Vagina (tissue), 2 donors: ENCODE measurements around the gene INTS11. TPM values are rescaled to one million over a fixed set of nuclear protein-coding genes. Genes with fewer than 3 reads are reported as not detected.

Experiments
- DNase-seq, 2 donors: peaks; one replicate each; pipeline ENCODE4 v3.0.0-alpha.2; 2017; ENCODE audit errors: extremely low spot score in 2 of 2
- H3K27ac ChIP-seq: fragments of 200-600 bp; sonication (generic); one replicate; pipeline ENCODE4 v1.5.1; 2019
- H3K27me3 ChIP-seq: fragments of 200-600 bp; sonication (generic); one replicate; pipeline ENCODE4 v1.5.1; 2019
- H3K36me3 ChIP-seq, 2 donors: fragments of 200-600 bp; sonication (generic); one replicate each; pipeline ENCODE4 v1.5.1; 2017 to 2019
- H3K4me1 ChIP-seq: fragments of 200-600 bp; sonication (generic); one replicate; pipeline ENCODE4 v1.5.1; 2019
- H3K4me3 ChIP-seq, 2 donors: fragments of 200-600 bp; sonication (generic); 1 replicate in 1 of 2; 2 replicates in 1 of 2; pipeline ENCODE4 v1.5.1; 2016 to 2019
- H3K9me3 ChIP-seq: fragments of 200-600 bp; sonication (generic); one replicate; pipeline ENCODE4 v1.5.1; 2019
- POLR2A ChIP-seq, 2 donors: fragments of 450-650 bp; IDR thresholded peaks; one replicate each; pipeline ENCODE4 v1.6.1; 2017; ENCODE audit warnings: antibody characterized with exemption in 2 of 2, mild to moderate bottlenecking in 2 of 2, moderate library complexity in 2 of 2
- POLR2AphosphoS5 ChIP-seq, 2 donors: sonication (generic); formaldehyde crosslinking; IDR thresholded peaks; one replicate each; pipeline ENCODE4 v1.9.0; 2017; ENCODE audit warnings: antibody characterized with exemption in 2 of 2, mild to moderate bottlenecking in 2 of 2, low read depth in 1 of 2; ENCODE audit not compliant: insufficient read depth in 1 of 2
- intact Hi-C: fragments of 100-400 bp; cut with DNase I; formaldehyde crosslinking; loops from one replicate; pipeline ENCODE4 v1.15.1; 2023
- total RNA-seq: library from RNA; depleted of rRNA; stranded (reverse); fragments of >200 nt; gene quantifications from one replicate; pipeline ENCODE4 v1.2.3, GENCODE V29; 2016
- TF ChIP-seq, protein P1 (sequence below), 3 experiments: fragments of 450-650 bp in 2 of 3; fragments of 200-600 bp in 1 of 3; sonication (generic) in 1 of 3; IDR thresholded peaks; one replicate each; pipeline ENCODE4 v1.5.1; 2017 to 2019; ENCODE audit warnings: antibody characterized with exemption in 3 of 3, mild to moderate bottlenecking in 2 of 3, moderate library complexity in 2 of 3

Gene INTS11
- total RNA-seq, 1 donor from 2014 or later, result 142 TPM

DNA sequence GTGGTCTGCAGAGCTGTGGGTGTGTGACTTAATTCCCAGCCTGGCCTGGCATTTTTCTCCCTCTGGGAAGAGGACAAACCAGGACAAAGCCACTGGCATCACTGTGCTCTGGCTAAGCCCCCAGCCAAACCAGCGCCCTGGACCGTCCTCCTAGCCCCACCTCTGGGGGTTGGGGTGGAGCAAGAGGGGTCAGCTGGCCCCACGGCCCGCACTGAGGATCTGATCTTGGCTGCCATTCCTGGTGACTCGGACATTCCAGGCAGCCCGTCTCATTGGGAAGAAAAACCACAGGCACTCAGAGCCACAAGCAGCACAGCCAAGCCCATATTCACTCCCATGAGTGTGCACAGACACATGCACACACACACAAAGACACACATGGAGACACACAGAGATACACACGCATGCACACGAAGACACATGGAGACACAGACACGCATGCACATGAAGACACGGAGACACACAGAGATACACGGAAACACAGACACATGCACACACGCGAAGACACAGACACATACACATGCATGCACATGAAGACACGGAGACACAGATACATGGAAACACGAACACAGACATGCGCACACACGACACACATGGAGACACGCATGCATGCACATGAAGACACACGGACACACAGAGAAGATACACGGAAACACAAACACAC is 36.2 kb upstream of the INTS11 start:
- DNase-seq, result no peak
- intact Hi-C loops, result no loop called here
- TF ChIP-seq, protein P1, sequence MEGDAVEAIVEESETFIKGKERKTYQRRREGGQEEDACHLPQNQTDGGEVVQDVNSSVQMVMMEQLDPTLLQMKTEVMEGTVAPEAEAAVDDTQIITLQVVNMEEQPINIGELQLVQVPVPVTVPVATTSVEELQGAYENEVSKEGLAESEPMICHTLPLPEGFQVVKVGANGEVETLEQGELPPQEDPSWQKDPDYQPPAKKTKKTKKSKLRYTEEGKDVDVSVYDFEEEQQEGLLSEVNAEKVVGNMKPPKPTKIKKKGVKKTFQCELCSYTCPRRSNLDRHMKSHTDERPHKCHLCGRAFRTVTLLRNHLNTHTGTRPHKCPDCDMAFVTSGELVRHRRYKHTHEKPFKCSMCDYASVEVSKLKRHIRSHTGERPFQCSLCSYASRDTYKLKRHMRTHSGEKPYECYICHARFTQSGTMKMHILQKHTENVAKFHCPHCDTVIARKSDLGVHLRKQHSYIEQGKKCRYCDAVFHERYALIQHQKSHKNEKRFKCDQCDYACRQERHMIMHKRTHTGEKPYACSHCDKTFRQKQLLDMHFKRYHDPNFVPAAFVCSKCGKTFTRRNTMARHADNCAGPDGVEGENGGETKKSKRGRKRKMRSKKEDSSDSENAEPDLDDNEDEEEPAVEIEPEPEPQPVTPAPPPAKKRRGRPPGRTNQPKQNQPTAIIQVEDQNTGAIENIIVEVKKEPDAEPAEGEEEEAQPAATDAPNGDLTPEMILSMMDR (IDR thresholded peaks at IDR 0.05), result no peak
- TF ChIP-seq POLR2A (IDR thresholded peaks at IDR 0.05), result no peak
- peak; percentile 20 to 76 for TF ChIP-seq POLR2AphosphoS5 (IDR thresholded peaks at IDR 0.05; ENCODE audit: insufficient read depth in 1 of 2, low read depth in 1 of 2)
- Histone ChIP-seq H3K36me3 (no peaks in the 10 kb centered on the region), H3K4me1 (peaks cover 67% of the 10 kb centered on the region), H3K27me3 (no peaks in the 10 kb centered on the region), H3K27ac (peak overlapping the region; percentile 92), H3K9me3 (no peaks in the 10 kb centered on the region), H3K4me3 (peak overlapping the region in 1 of 2 donors; percentile 14)

DNA sequence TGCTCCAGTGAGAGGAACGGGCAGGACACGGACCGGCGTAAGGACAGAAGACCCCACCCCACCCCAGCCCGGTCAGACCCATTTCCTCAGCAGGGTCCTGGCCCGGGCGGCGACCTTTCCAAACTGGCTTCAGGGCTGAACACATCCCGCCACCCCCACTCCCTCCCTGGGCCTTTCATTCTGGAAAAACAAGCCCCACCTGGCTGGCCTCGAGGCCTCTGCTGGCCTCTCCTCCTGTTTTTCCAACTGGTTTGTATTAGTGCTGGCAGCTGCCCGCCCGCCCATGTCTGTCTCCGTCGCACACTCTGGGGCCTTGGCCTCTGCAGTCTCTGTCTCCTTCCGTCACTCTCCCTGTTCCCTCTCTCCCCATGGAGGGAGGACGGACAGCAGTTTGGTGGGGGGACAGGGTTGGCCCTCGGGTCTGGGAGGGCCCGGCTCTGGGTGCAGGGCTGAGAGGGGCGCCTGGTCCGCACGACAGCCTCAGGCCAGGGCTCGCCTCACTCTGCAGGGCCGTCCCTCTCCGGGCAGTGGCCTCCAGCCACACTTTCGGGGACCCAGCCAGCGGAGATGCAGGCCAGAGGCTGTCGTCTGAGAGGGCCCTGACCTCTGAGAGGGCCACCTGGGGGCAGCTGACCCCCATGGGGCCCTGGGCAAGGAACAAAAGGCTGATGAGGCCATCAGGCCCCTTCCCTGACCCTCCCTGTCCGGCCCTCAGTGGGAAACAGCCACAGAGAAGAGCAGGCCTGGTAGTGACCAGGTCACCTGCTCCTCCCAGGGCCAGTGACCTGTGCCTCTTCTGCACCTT is 35.4 kb upstream of the INTS11 start:
- peak overlapping the region; percentile 92 for H3K27ac ChIP-seq
- H3K9me3 ChIP-seq, result no peaks in the 10 kb centered on the region
- TF ChIP-seq, protein P1 (IDR thresholded peaks at IDR 0.05), result no peak
- TF ChIP-seq POLR2AphosphoS5 (IDR thresholded peaks at IDR 0.05; ENCODE audit: insufficient read depth in 1 of 2, low read depth in 1 of 2), result peak in 1 of 2 donors; percentile 33
- TF ChIP-seq POLR2A (IDR thresholded peaks at IDR 0.05), result no peak
- H3K4me1 ChIP-seq, result peaks cover 74% of the 10 kb centered on the region
- intact Hi-C loops, result no loop called here
- no peak for DNase-seq
- peak overlapping the region in 1 of 2 donors; percentile 14 for H3K4me3 ChIP-seq
- no peaks in the 10 kb centered on the region for H3K36me3 ChIP-seq
- H3K27me3 ChIP-seq, result no peaks in the 10 kb centered on the region

DNA sequence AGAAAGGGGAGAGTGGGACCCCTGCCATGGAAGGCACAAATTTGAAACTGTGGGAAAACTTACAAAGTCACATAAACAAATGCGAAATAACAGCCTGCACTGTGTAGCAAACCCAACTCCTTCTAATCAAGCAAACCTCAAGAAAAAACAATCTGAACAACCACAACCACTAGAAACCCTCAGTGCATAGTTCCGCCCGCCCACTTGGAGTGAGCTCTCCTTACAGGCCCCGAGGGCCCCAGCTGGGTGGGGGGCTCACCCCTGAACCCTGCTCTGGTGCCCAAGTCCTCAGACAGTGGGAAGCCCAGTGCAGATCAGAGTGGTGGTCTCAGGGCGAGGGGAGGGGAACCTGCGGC is 34.8 kb upstream of the INTS11 start:
- DNase-seq, result no peak
- peak overlapping the region; percentile 92 for H3K27ac ChIP-seq
- TF ChIP-seq, protein P1 (IDR thresholded peaks at IDR 0.05), result no peak
- TF ChIP-seq POLR2A (IDR thresholded peaks at IDR 0.05), result no peak
- TF ChIP-seq POLR2AphosphoS5 (IDR thresholded peaks at IDR 0.05; ENCODE audit: insufficient read depth in 1 of 2, low read depth in 1 of 2), result no peak
- H3K9me3 ChIP-seq, result no peaks in the 10 kb centered on the region
- H3K4me1 ChIP-seq, result peaks cover 80% of the 10 kb centered on the region
- H3K4me3 ChIP-seq, result no peak overlapping the region
- H3K36me3 ChIP-seq, result peaks cover 0 to 1% of the 10 kb centered on the region in 2 donors
- H3K27me3 ChIP-seq, result no peaks in the 10 kb centered on the region
- intact Hi-C loops, result no loop called here

DNA sequence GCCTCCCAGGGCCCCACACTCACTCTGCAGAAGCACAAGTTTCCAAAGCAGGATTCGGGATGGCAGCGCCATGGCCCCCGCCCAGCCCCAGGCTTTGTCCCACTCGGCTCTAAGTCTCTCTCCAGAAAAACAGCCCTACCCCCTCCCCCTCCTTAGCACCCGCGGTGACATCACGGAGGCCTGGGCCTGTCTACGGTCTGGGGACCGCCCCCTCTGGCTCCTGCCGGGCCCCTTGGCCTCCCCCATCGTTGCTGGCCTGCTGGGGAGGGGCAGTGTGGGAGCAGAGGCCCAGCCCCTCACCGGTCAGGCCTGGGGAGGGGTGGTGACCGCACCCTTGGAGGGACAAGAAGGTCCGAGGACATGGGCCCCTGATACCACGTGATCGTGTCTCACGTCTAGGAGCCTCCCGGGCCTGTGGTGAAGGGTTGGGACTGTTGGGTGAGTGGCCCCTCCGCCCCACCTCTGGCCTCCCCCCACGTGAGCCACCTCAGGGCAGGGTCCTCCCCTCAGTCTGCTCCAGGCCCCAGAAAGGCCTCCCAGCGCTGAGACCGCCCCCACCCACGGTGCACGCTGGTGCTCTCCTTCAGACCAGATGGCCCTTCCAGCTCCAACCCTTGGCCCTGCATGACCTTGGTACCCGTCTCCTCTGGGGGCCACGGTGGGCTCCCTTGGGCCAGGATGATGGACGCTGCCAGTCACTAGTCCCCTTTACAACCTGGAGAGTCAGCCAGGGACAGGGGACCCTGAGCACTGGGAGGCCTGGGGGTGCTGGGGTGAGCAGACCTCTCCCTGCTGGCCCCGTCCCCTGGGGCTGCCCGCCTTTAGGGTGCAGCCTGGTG is 34.2 kb upstream of the INTS11 start, which contains the start of gene MXRA8:
TSS of gene MXRA8 (minus strand) at position 123 of the 839 bp plus-strand sequence. CDS start at position 72, 51 bp downstream.
- peak within 1 kb of the TSS; percentile 54 to 61 for H3K4me3 ChIP-seq
- no peaks in the 10 kb centered on the region for H3K9me3 ChIP-seq
- H3K27ac ChIP-seq, result peak within 1 kb of the TSS; percentile 92
- TF ChIP-seq, protein P1 (IDR thresholded peaks at IDR 0.05), result no peak
- TF ChIP-seq POLR2AphosphoS5 (IDR thresholded peaks at IDR 0.05; ENCODE audit: insufficient read depth in 1 of 2, low read depth in 1 of 2) (peak; percentile 19 to 87), POLR2A (IDR thresholded peaks at IDR 0.05) (peak in 1 of 2 donors; percentile 57)
- DNase-seq, result no peak
- H3K4me1 ChIP-seq, result peaks cover 87% of the 10 kb centered on the region
- H3K36me3 ChIP-seq, result peaks cover 0 to 8% of the 10 kb centered on the region in 2 donors
- H3K27me3 ChIP-seq, result no peaks in the 10 kb centered on the region
- intact Hi-C loops, result no loop called here
